MCF 10A (cell line): ENCODE data around the gene TUFT1. TPM values are rescaled to one million over a fixed set of nuclear protein-coding genes. Genes with fewer than 3 reads are reported as not detected.
A peak's percentile ranks its signal among the peaks of the same experiment; 100 is the strongest.

Source experiments
- BruUV-seq: library from RNA; stranded (reverse); fragments of 400-500 nt; replicated peaks from 2 replicates; lab custom pipeline; 2021; lab: Mats Ljungman, UMichigan
- CTCF ChIA-PET: fragments of 300-600 bp; sonication (Branson Sonifier 250); formaldehyde crosslinking; extraction: SDS; loops from one replicate; lab custom pipeline; 2021; ENCODE audit warnings: antibody characterized with exemption, inconsistent platforms; lab: Yijun Ruan, JAX
- POLR2A ChIA-PET: fragments of 300-600, 350-650 bp; sonication (Branson Sonifier 250); formaldehyde crosslinking; extraction: SDS; loops from one replicate; lab custom pipeline; 2020; ENCODE audit warnings: antibody characterized with exemption, inconsistent platforms; lab: Yijun Ruan, JAX
- DNase-seq: peaks from one replicate; pipeline ENCODE4 v3.0.0-alpha.2; 2018; ENCODE audit not compliant: unreplicated experiment
- H3K27ac Mint-ChIP-seq: one replicate; pipeline ENCODE4 v1.8.0; 2022; ENCODE audit warnings: mild to moderate bottlenecking, low read depth, mixed read lengths; ENCODE audit not compliant: unreplicated experiment
- H3K27me3 Mint-ChIP-seq: one replicate; pipeline ENCODE4 v1.8.0; 2022; ENCODE audit warnings: mixed read lengths; ENCODE audit not compliant: insufficient read depth, unreplicated experiment
- H3K36me3 Mint-ChIP-seq: one replicate; pipeline ENCODE4 v1.8.0; 2022; ENCODE audit warnings: mild to moderate bottlenecking, moderate library complexity, mixed read lengths; ENCODE audit not compliant: insufficient read depth, unreplicated experiment
- H3K4me1 Mint-ChIP-seq: one replicate; pipeline ENCODE4 v1.8.0; 2022; ENCODE audit warnings: mixed read lengths; ENCODE audit not compliant: insufficient read depth, unreplicated experiment
- H3K4me3 Mint-ChIP-seq: one replicate; pipeline ENCODE4 v1.8.0; 2022; ENCODE audit warnings: mild to moderate bottlenecking, moderate library complexity, mixed read lengths; ENCODE audit not compliant: unreplicated experiment
- H3K9me3 Mint-ChIP-seq: one replicate; pipeline ENCODE4 v1.8.0; 2022; ENCODE audit warnings: mixed read lengths; ENCODE audit not compliant: unreplicated experiment
- intact Hi-C: fragments of 100-400 bp; cut with micrococcal nuclease; formaldehyde crosslinking; loops from 2 replicates; pipeline ENCODE4 v1.14.1; 2022
- total RNA-seq: library from RNA; stranded (reverse); gene quantifications from 2 replicates; pipeline ENCODE4 v1.2.3, GENCODE V29; 2022
- TF ChIP-seq, protein P1 (sequence below): fragments of 200-600 bp; IDR thresholded peaks from one replicate; pipeline ENCODE4 v1.8.0; 2022; ENCODE audit warnings: antibody characterized with exemption, mild to moderate bottlenecking; ENCODE audit not compliant: unreplicated experiment

The TUFT1 gene
- total RNA-seq, 1 experiment from 2014 or later: 162 TPM

DNA sequence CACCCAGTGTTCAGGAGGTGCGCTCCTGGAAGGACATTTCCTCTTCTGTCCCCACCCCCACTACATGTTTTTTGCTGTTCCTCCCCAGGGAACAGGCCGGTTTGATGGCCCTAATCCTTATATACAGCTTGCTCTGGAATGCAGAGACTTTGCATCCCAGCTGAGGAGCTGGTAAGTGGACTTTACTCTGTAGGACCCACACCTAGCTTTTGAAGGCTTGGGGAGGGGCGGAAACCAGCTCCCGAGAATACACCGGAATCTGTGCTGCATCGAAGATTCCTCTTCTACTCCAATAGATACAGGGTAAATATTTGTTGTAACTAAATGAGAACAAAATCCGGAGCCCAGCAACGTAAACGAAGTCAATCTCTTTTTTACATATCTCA, 30.1 kb upstream of the TUFT1 start:
- BruUV-seq: no TSS peak
- H3K4me1 Mint-ChIP-seq: peaks cover 28% of the 10 kb centered on the region
- intact Hi-C loops: no loop called here
- peaks cover 26% of the 10 kb centered on the region for H3K27me3 Mint-ChIP-seq
- POLR2A ChIA-PET: interaction anchor here (1.6 to 2.7 kb wide), 4 partner anchors 15 to 70 kb away, joined by 5 to 20 read pairs (median 9); partner anchors contain the start of genes POGZ and TUFT1
- TF ChIP-seq, protein P1, sequence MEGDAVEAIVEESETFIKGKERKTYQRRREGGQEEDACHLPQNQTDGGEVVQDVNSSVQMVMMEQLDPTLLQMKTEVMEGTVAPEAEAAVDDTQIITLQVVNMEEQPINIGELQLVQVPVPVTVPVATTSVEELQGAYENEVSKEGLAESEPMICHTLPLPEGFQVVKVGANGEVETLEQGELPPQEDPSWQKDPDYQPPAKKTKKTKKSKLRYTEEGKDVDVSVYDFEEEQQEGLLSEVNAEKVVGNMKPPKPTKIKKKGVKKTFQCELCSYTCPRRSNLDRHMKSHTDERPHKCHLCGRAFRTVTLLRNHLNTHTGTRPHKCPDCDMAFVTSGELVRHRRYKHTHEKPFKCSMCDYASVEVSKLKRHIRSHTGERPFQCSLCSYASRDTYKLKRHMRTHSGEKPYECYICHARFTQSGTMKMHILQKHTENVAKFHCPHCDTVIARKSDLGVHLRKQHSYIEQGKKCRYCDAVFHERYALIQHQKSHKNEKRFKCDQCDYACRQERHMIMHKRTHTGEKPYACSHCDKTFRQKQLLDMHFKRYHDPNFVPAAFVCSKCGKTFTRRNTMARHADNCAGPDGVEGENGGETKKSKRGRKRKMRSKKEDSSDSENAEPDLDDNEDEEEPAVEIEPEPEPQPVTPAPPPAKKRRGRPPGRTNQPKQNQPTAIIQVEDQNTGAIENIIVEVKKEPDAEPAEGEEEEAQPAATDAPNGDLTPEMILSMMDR: no peak
- no peak overlapping the region for H3K27ac Mint-ChIP-seq
- H3K4me3 Mint-ChIP-seq: no peak overlapping the region
- CTCF ChIA-PET: interaction anchor here (0.6 to 3.2 kb wide), 4 partner anchors 25 to 527 kb away, joined by 3 to 9 read pairs (median 4); partner anchors contain the start of gene TUFT1
- H3K36me3 Mint-ChIP-seq: peaks cover 4% of the 10 kb centered on the region
- H3K9me3 Mint-ChIP-seq: no peaks in the 10 kb centered on the region
- DNase-seq: no peak

- H3K36me3 Mint-ChIP-seq: peaks cover 4% of the 10 kb centered on the region
- BruUV-seq: no TSS peak
- ChIA-PET POLR2A (interaction anchor here (0.6 to 2.7 kb wide), 13 partner anchors 13 to 326 kb away, joined by 3 to 20 read pairs (median 6); partner anchors contain the start of genes POGZ and TUFT1), CTCF (interaction anchor here (0.6 to 3.2 kb wide), 7 partner anchors 22 to 527 kb away, joined by 3 to 9 read pairs (median 4); partner anchors contain the start of gene TUFT1)
- peaks cover 22% of the 10 kb centered on the region for H3K27me3 Mint-ChIP-seq
- intact Hi-C loops: no loop called here
- no peak for DNase-seq
- peak overlapping the region; percentile 75 for H3K4me3 Mint-ChIP-seq
- H3K27ac Mint-ChIP-seq: no peak overlapping the region
- no peaks in the 10 kb centered on the region for H3K9me3 Mint-ChIP-seq
- H3K4me1 Mint-ChIP-seq: peaks cover 28% of the 10 kb centered on the region
- TF ChIP-seq, protein P1: no peak
Measured at GRCh38 chr1:151510614-151510956, 29.5 kb upstream of the TUFT1 start.

DNA sequence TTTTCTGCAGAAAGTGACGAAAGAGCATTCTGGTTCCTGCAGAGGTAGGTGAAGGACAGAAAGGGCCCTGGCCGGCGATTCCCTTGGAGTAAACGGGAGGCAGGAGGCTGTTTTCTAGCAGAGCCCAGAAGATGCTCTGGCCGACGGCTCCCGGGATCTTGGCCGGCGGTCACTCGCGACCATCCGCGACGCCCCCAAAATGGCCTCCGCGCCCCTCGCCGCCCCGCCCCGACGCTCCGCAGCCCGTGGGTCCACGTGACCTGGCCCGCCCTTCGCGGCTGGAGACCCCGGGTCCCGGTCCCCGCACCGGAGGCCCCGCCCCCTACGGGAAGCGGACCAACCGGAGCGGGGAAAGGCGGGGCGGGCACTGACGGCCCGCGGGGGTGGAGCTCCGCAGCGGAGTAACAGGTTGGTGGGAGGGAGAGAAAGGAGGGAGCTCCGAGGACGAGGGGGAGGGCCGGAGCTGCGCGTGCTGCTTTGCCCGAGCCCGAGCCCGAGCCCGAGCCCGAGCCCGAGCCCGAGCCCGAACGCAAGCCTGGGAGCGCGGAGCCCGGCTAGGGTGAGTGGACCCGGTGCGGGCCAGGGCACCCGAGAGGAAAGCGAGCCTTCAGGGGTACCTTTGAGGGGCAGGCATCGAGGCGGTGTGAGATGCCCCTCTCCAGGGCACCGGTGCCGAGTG, 29.0 kb upstream of the TUFT1 start, which contains the start of gene CGN:
Gene CGN (plus strand): TSS at position 431 of the 679 bp plus-strand sequence. CDS start 7,133 bp downstream, outside the sequence.
- peaks cover 4% of the 10 kb centered on the region for H3K36me3 Mint-ChIP-seq
- intact Hi-C loops: no loop called here
- no peak within 1 kb of the TSS for H3K27ac Mint-ChIP-seq
- TF ChIP-seq, protein P1: no peak
- BruUV-seq: no TSS peak
- peak within 1 kb of the TSS; percentile 75 for H3K4me3 Mint-ChIP-seq
- peaks cover 28% of the 10 kb centered on the region for H3K4me1 Mint-ChIP-seq
- peaks cover 17% of the 10 kb centered on the region for H3K27me3 Mint-ChIP-seq
- DNase-seq: peak; percentile 85
- CTCF ChIA-PET: interaction anchor here (0.6 to 3.2 kb wide), 8 partner anchors 23 to 369 kb away, joined by 3 to 9 read pairs (median 4); partner anchors contain the start of gene TUFT1
- POLR2A ChIA-PET: interaction anchor here (0.6 to 2.7 kb wide), 21 partner anchors 12 to 478 kb away, joined by 3 to 20 read pairs (median 4); partner anchors contain the start of genes POGZ, SELENBP1 and TUFT1
- H3K9me3 Mint-ChIP-seq: no peaks in the 10 kb centered on the region

DNA sequence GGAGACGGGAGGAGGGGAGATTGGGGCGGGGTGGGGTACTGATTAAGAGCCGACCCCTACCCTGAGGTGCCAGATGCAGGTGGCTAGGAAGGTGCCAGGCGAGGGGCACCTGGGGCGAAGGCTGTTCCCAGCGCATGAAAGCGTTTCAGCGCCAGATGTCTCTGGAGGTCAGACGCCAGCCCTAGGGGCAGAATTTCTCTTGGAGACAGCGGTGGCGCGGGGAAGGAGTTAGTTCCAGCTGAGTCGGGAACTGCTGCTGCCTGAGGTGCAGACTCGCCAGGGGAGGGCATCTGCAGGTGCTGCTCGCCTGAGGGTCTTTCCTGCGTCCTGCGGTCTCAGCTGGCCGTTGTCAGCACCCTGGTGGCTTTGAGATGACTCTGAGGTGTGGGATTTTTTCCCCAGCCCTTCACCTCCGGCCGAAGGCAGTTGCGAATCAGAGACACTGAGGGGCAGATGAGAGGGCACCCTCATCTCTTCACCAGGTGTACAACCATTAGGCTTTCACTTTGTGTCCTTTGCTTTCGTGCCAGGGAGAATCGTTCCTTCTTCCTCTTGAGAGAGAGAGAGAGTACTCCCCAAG, 28.4 kb upstream of the TUFT1 start:
- POLR2A ChIA-PET: interaction anchor here (0.6 to 2.7 kb wide), 17 partner anchors 12 to 398 kb away, joined by 3 to 20 read pairs (median 4); partner anchors contain the start of genes POGZ, SELENBP1 and TUFT1
- DNase-seq: peak; percentile 63
- TF ChIP-seq, protein P1: no peak
- no TSS peak for BruUV-seq
- no peak overlapping the region for H3K27ac Mint-ChIP-seq
- intact Hi-C loops: loop anchor here (2.0 kb wide), 1 partner anchor 27 kb away; no protein-coding TSS in a partner anchor
- H3K4me3 Mint-ChIP-seq: peak overlapping the region; percentile 75
- CTCF ChIA-PET: interaction anchor here (0.6 to 1.2 kb wide), 3 partner anchors 26 to 368 kb away, joined by 3 to 4 read pairs (median 3); no protein-coding TSS in a partner anchor
- H3K4me1 Mint-ChIP-seq: peaks cover 28% of the 10 kb centered on the region
- peaks cover 10% of the 10 kb centered on the region for H3K27me3 Mint-ChIP-seq
- no peaks in the 10 kb centered on the region for H3K9me3 Mint-ChIP-seq
- H3K36me3 Mint-ChIP-seq: peaks cover 4% of the 10 kb centered on the region
